Rectal smooth muscle tissue (tissue), 1 donor: ENCODE results near the gene CACNB2.
"Not testable (repeated sequence)": the region's sequence is repeated elsewhere in the genome, so short reads cannot be mapped to it uniquely, and the experiment has no call there.

Experiments used
- H3K27ac ChIP-seq: one replicate; pipeline ENCODE4 v1.7.0; 2013; ENCODE audit warnings: low read depth, low read length, inconsistent platforms
- H3K27me3 ChIP-seq: one replicate; pipeline ENCODE4 v1.7.0; 2013; ENCODE audit warnings: low read length; ENCODE audit not compliant: control insufficient read depth, insufficient read depth
- H3K36me3 ChIP-seq: one replicate; pipeline ENCODE4 v1.7.0; 2013; ENCODE audit warnings: low read length; ENCODE audit not compliant: control insufficient read depth, insufficient read depth
- H3K4me1 ChIP-seq: one replicate; pipeline ENCODE4 v1.7.0; 2013; ENCODE audit warnings: low read length; ENCODE audit not compliant: control insufficient read depth, insufficient read depth
- H3K4me3 ChIP-seq: one replicate; pipeline ENCODE4 v1.7.0; 2013; ENCODE audit warnings: low read length
- H3K9ac ChIP-seq: one replicate; pipeline ENCODE4 v1.7.0; 2013; ENCODE audit warnings: low read length

Gene CACNB2

GRCh38 chr10:18205098-18205834, 65.0 kb downstream of the CACNB2 start:
- H3K9ac ChIP-seq = no peak overlapping the region
- no peak overlapping the region for H3K27ac ChIP-seq
- H3K36me3 ChIP-seq = no peaks in the 10 kb centered on the region
- no peaks in the 10 kb centered on the region for H3K27me3 ChIP-seq
- H3K4me1 ChIP-seq = peaks cover 14% of the 10 kb centered on the region
- H3K4me3 ChIP-seq = no peak overlapping the region

GRCh38 chr10:18208186-18208585, 68.0 kb downstream of the CACNB2 start:
- not testable (repeated sequence) for H3K27ac ChIP-seq, H3K4me3 ChIP-seq, H3K9ac ChIP-seq, H3K27me3 ChIP-seq, H3K36me3 ChIP-seq
- peaks cover 12% of the 10 kb centered on the region for H3K4me1 ChIP-seq

- Histone ChIP-seq H3K27me3 (no peaks in the 10 kb centered on the region), H3K27ac (no peak overlapping the region), H3K36me3 (no peaks in the 10 kb centered on the region), H3K4me1 (peaks cover 15% of the 10 kb centered on the region), H3K4me3 (no peak overlapping the region), H3K9ac (no peak overlapping the region)
Measured at GRCh38 chr10:18209241-18209640, 69.0 kb downstream of the CACNB2 start.

- Histone ChIP-seq H3K27ac (no peak overlapping the region), H3K27me3 (no peaks in the 10 kb centered on the region), H3K4me3 (no peak overlapping the region), H3K4me1 (peaks cover 22% of the 10 kb centered on the region), H3K36me3 (no peaks in the 10 kb centered on the region), H3K9ac (no peak overlapping the region)
Measured at GRCh38 chr10:18210711-18211110, 70.5 kb downstream of the CACNB2 start.

GRCh38 chr10:18211862-18212261, 71.6 kb downstream of the CACNB2 start:
- H3K4me3 ChIP-seq = no peak overlapping the region
- H3K27ac ChIP-seq = no peak overlapping the region
- H3K27me3 ChIP-seq = no peaks in the 10 kb centered on the region
- no peaks in the 10 kb centered on the region for H3K36me3 ChIP-seq
- H3K4me1 ChIP-seq = peaks cover 22% of the 10 kb centered on the region
- H3K9ac ChIP-seq = no peak overlapping the region

GRCh38 chr10:18213271-18213670, 73.0 kb downstream of the CACNB2 start:
- Histone ChIP-seq H3K4me1 (peaks cover 22% of the 10 kb centered on the region), H3K36me3 (no peaks in the 10 kb centered on the region), H3K4me3 (no peak overlapping the region), H3K27ac (no peak overlapping the region), H3K27me3 (no peaks in the 10 kb centered on the region), H3K9ac (no peak overlapping the region)

GRCh38 chr10:18214691-18215563, 74.7 kb downstream of the CACNB2 start:
- peaks cover 21% of the 10 kb centered on the region for H3K4me1 ChIP-seq
- H3K27me3 ChIP-seq = no peaks in the 10 kb centered on the region
- H3K36me3 ChIP-seq = no peaks in the 10 kb centered on the region
- H3K27ac ChIP-seq = peak overlapping the region; percentile 36
- H3K4me3 ChIP-seq = no peak overlapping the region
- no peak overlapping the region for H3K9ac ChIP-seq

GRCh38 chr10:18216482-18216881, 76.3 kb downstream of the CACNB2 start:
- no peak overlapping the region for H3K27ac ChIP-seq
- no peaks in the 10 kb centered on the region for H3K27me3 ChIP-seq
- no peaks in the 10 kb centered on the region for H3K36me3 ChIP-seq
- H3K4me3 ChIP-seq = no peak overlapping the region
- peaks cover 19% of the 10 kb centered on the region for H3K4me1 ChIP-seq
- no peak overlapping the region for H3K9ac ChIP-seq

- peaks cover 18% of the 10 kb centered on the region for H3K4me1 ChIP-seq
- H3K9ac ChIP-seq = no peak overlapping the region
- H3K4me3 ChIP-seq = no peak overlapping the region
- H3K27ac ChIP-seq = no peak overlapping the region
- no peaks in the 10 kb centered on the region for H3K27me3 ChIP-seq
- no peaks in the 10 kb centered on the region for H3K36me3 ChIP-seq
Measured at GRCh38 chr10:18217577-18217976, 77.4 kb downstream of the CACNB2 start.

GRCh38 chr10:18219146-18219545, 78.9 kb downstream of the CACNB2 start:
- no peak overlapping the region for H3K9ac ChIP-seq
- H3K27ac ChIP-seq = no peak overlapping the region
- no peak overlapping the region for H3K4me3 ChIP-seq
- H3K27me3 ChIP-seq = no peaks in the 10 kb centered on the region
- H3K36me3 ChIP-seq = no peaks in the 10 kb centered on the region
- peaks cover 7% of the 10 kb centered on the region for H3K4me1 ChIP-seq

GRCh38 chr10:18221123-18221522, 80.9 kb downstream of the CACNB2 start:
- no peak overlapping the region for H3K4me3 ChIP-seq
- no peaks in the 10 kb centered on the region for H3K27me3 ChIP-seq
- no peak overlapping the region for H3K27ac ChIP-seq
- H3K4me1 ChIP-seq = peaks cover 7% of the 10 kb centered on the region
- no peak overlapping the region for H3K9ac ChIP-seq
- H3K36me3 ChIP-seq = no peaks in the 10 kb centered on the region

- H3K4me3 ChIP-seq = no peak overlapping the region
- H3K9ac ChIP-seq = no peak overlapping the region
- no peak overlapping the region for H3K27ac ChIP-seq
- no peaks in the 10 kb centered on the region for H3K36me3 ChIP-seq
- peaks cover 7% of the 10 kb centered on the region for H3K4me1 ChIP-seq
- no peaks in the 10 kb centered on the region for H3K27me3 ChIP-seq
Measured at GRCh38 chr10:18221882-18222281, 81.7 kb downstream of the CACNB2 start.
